H1 (cell line): ENCODE results near the gene E2F1. TPM values are rescaled to one million over a fixed set of nuclear protein-coding genes. Genes with fewer than 3 reads are reported as not detected.

ENCODE experiments used
- CTCF ChIA-PET: fragments of 300-600 bp; sonication (Branson Sonifier 250); formaldehyde crosslinking; loops from one replicate; lab custom pipeline; 2021; ENCODE audit not compliant: partially characterized antibody; lab: Charles Lee
- POLR2A ChIA-PET: fragments of 300-600 bp; sonication (Branson Sonifier 250); formaldehyde crosslinking; loops from one replicate; lab custom pipeline; 2021; ENCODE audit warnings: inconsistent platforms; ENCODE audit not compliant: partially characterized antibody; lab: Charles Lee
- DNase-seq, 2 experiments: peaks; one replicate each; pipeline versions ENCODE4 v3.0.0 to v3.0.0-alpha.2; 2010 to 2022; ENCODE audit warnings: low spot score in 2 of 2, low read depth in 1 of 2, mixed read lengths in 1 of 2
- FAIRE-seq: peaks from 2 replicates; lab custom pipeline; 2011; peaks lifted over from hg19 to GRCh38; lab: Jason Lieb, UNC
- H2AFZ ChIP-seq: 2 replicates; pipeline ENCODE4 v1.8.1; 2012; ENCODE audit warnings: low read length, inconsistent platforms
- H2AK5ac ChIP-seq: 2 replicates; pipeline ENCODE4 v1.6.1; 2013; ENCODE audit warnings: low read depth, low read length
- H2BK120ac ChIP-seq: replicated peaks from 2 replicates; pipeline ENCODE3; 2013; ENCODE audit warnings: low read depth, low read length, inconsistent platforms
- H2BK12ac ChIP-seq: 2 replicates; pipeline ENCODE4 v1.6.1; 2013; ENCODE audit warnings: low read depth, low read length
- H2BK15ac ChIP-seq: 2 replicates; pipeline ENCODE4 v1.6.1; 2013; ENCODE audit warnings: low read length
- H2BK20ac ChIP-seq: 2 replicates; pipeline ENCODE4 v1.6.1; 2013; ENCODE audit warnings: low read length
- H2BK5ac ChIP-seq: 2 replicates; pipeline ENCODE4 v1.6.1; 2013; ENCODE audit warnings: low read depth, low read length
- H3K14ac ChIP-seq: 2 replicates; pipeline ENCODE4 v1.6.1; 2013; ENCODE audit warnings: inconsistent platforms; ENCODE audit not compliant: insufficient read length
- H3K18ac ChIP-seq: 2 replicates; pipeline ENCODE4 v1.6.1; 2013; ENCODE audit warnings: low read length; ENCODE audit errors: extremely low read depth
- H3K23ac ChIP-seq: 2 replicates; pipeline ENCODE4 v1.6.1; 2013; ENCODE audit warnings: inconsistent platforms; ENCODE audit not compliant: insufficient read length
- H3K23me2 ChIP-seq: 2 replicates; pipeline ENCODE4 v1.6.1; 2013; ENCODE audit warnings: low read depth, low read length
- H3K27ac ChIP-seq: 2 replicates; pipeline ENCODE4 v1.6.1; 2011; ENCODE audit warnings: low read depth, low read length, inconsistent platforms
- H3K27me3 ChIP-seq, 4 experiments: replicated peaks in 1 of 4; 1 replicate in 1 of 4; 2 replicates in 3 of 4; pipeline versions ENCODE4 v1.6.1 to v1.8.1; 2011 to 2013; ENCODE audit warnings: low read length in 3 of 4, mild to moderate bottlenecking in 3 of 4, inconsistent platforms in 2 of 4, mixed read lengths in 2 of 4, moderate library complexity in 1 of 4; ENCODE audit not compliant: control insufficient read depth in 3 of 4, insufficient read depth in 3 of 4; ENCODE audit errors: extremely low read depth in 1 of 4
- H3K36me3 ChIP-seq, 4 experiments: 2 replicates each; pipeline versions ENCODE4 v1.6.1 to v1.8.1; 2011 to 2013; ENCODE audit warnings: mild to moderate bottlenecking in 4 of 4, low read length in 3 of 4, moderate library complexity in 2 of 4, control low read depth in 1 of 4, inconsistent platforms in 1 of 4; ENCODE audit not compliant: insufficient read depth in 4 of 4, control insufficient read depth in 2 of 4
- H3K4ac ChIP-seq: replicated peaks from 2 replicates; pipeline ENCODE3; 2013; ENCODE audit warnings: low read length, low read depth, mixed read lengths, inconsistent platforms; ENCODE audit not compliant: insufficient read length
- H3K4me1 ChIP-seq, 4 experiments: replicated peaks in 1 of 4; 1 replicate in 1 of 4; 2 replicates in 3 of 4; pipeline versions ENCODE4 v1.6.1 to v1.8.1; 2011 to 2013; ENCODE audit warnings: low read length in 3 of 4, inconsistent platforms in 2 of 4, mixed read lengths in 1 of 4; ENCODE audit not compliant: insufficient read depth in 4 of 4, control insufficient read depth in 3 of 4
- H3K4me2 ChIP-seq, 2 experiments: 2 replicates each; pipeline versions ENCODE4 v1.6.1 to v1.8.1; 2011 to 2013; ENCODE audit warnings: low read depth in 2 of 2, low read length in 2 of 2, control low read depth in 1 of 2, inconsistent platforms in 1 of 2, mild to moderate bottlenecking in 1 of 2; ENCODE audit not compliant: insufficient read depth in 1 of 2
- H3K4me3 ChIP-seq, 4 experiments: fragments of 200-600, 300-600 bp in 1 of 4; sonication (generic), shearing (Covaris generic), sonication (Bioruptor Twin) in 1 of 4; 2 replicates each; pipeline versions ENCODE4 v1.5.1 to v1.8.1; 2011 to 2016; ENCODE audit warnings: low read length in 4 of 4, low read depth in 3 of 4, control low read depth in 2 of 4, inconsistent platforms in 2 of 4, mild to moderate bottlenecking in 2 of 4, mixed read lengths in 1 of 4, moderate library complexity in 1 of 4; ENCODE audit not compliant: insufficient read depth in 2 of 4; ENCODE audit errors: extremely low read depth in 1 of 4
- H3K56ac ChIP-seq: replicated peaks from 2 replicates; pipeline ENCODE3; 2013; ENCODE audit warnings: low read depth, mild to moderate bottlenecking, mixed read lengths, low read length, inconsistent platforms; ENCODE audit not compliant: insufficient read length
- H3K79me1 ChIP-seq: 2 replicates; pipeline ENCODE4 v1.6.1; 2013; ENCODE audit warnings: low read depth, low read length, control low read depth
- H3K79me2 ChIP-seq, 2 experiments: 2 replicates each; pipeline versions ENCODE4 v1.6.1 to v1.8.1; 2012 to 2013; ENCODE audit warnings: low read length in 2 of 2, mild to moderate bottlenecking in 2 of 2, inconsistent platforms in 1 of 2; ENCODE audit not compliant: insufficient read depth in 2 of 2, control insufficient read depth in 1 of 2
- H3K9ac ChIP-seq, 4 experiments: replicated peaks in 1 of 4; 1 replicate in 1 of 4; 2 replicates in 3 of 4; pipeline versions ENCODE4 v1.6.1 to v1.8.1; 2011 to 2013; ENCODE audit warnings: low read depth in 3 of 4, low read length in 3 of 4, control low read depth in 2 of 4, mild to moderate bottlenecking in 2 of 4, moderate library complexity in 2 of 4, inconsistent platforms in 1 of 4; ENCODE audit errors: extremely low read depth in 1 of 4
- H3K9me3 ChIP-seq, 2 experiments: 2 replicates each; pipeline versions ENCODE4 v1.6.1 to v1.8.1; 2012 to 2013; ENCODE audit warnings: mild to moderate bottlenecking in 2 of 2, moderate library complexity in 2 of 2, control low read depth in 1 of 2, inconsistent platforms in 1 of 2, low read depth in 1 of 2, low read length in 1 of 2, mixed read lengths in 1 of 2; ENCODE audit not compliant: insufficient read depth in 2 of 2
- H4K20me1 ChIP-seq, 2 experiments: replicated peaks in 1 of 2; 2 replicates each; pipeline versions ENCODE3 to v1.8.1; 2011 to 2013; ENCODE audit warnings: inconsistent platforms in 2 of 2, low read length in 2 of 2, mild to moderate bottlenecking in 1 of 2; ENCODE audit not compliant: insufficient read depth in 2 of 2, control insufficient read depth in 1 of 2
- H4K5ac ChIP-seq: 2 replicates; pipeline ENCODE4 v1.6.1; 2013; ENCODE audit warnings: low read length, low read depth, mixed read lengths, inconsistent platforms; ENCODE audit not compliant: insufficient read length
- H4K8ac ChIP-seq: 2 replicates; pipeline ENCODE4 v1.8.0; 2013; ENCODE audit warnings: mild to moderate bottlenecking, moderate library complexity, low read length, inconsistent platforms; ENCODE audit not compliant: insufficient read depth; ENCODE audit errors: extremely low read depth
- H4K91ac ChIP-seq: replicated peaks from 2 replicates; pipeline ENCODE3; 2013; ENCODE audit warnings: low read length, mixed read lengths, inconsistent platforms; ENCODE audit not compliant: insufficient read length
- EZH2 ChIP-seq: fragments of 200-600 bp; sonication (generic); IDR thresholded peaks from 2 replicates; pipeline ENCODE4 v1.7.1; 2012; ENCODE audit warnings: low read depth, mild to moderate bottlenecking, moderate library complexity, low read length, inconsistent platforms; ENCODE audit not compliant: severe bottlenecking
- TEAD4 ChIP-seq: IDR thresholded peaks from 2 replicates; pipeline ENCODE4 v1.6.1; 2012; ENCODE audit warnings: low read depth, low read length, inconsistent platforms, mixed read lengths
- WGBS, 2 experiments: shearing (Covaris generic) in 1 of 2; methylation state at CpG; one replicate each; pipeline versions ENCODE4 v1.1.6 to v1.1.7; 2013 to 2015; ENCODE audit warnings: low lambda C conversion rate in 2 of 2, mixed read lengths in 2 of 2, inconsistent platforms in 1 of 2, low coverage in 1 of 2, missing lambda C conversion rate in 1 of 2; ENCODE audit not compliant: insufficient replicate concordance in 2 of 2, insufficient coverage in 1 of 2, insufficient read length in 1 of 2; ENCODE audit errors: extremely low coverage in 1 of 2, missing lambda C conversion rate in 1 of 2; 5-methylcytosine and 5-hydroxymethylcytosine counted together
- polyA plus RNA-seq, 7 experiments: library from polyadenylated mRNA; depleted of rRNA in 3 of 7; stranded (reverse) in 5 of 7; unstranded in 2 of 7; fragments of >200 nt in 5 of 7; fragments of 200-250 nt in 2 of 7; gene quantifications; 1 replicate in 5 of 7; 2 replicates in 1 of 7; 4 replicates in 1 of 7; pipeline versions ENCODE4 v1.2.1 to v1.2.3, GENCODE V29; 2011 to 2013; ENCODE audit warnings: missing spikeins in 2 of 7, mixed read lengths in 2 of 7
- total RNA-seq: library from RNA; stranded (reverse); fragmentation: NEBNext Ultra II Directional; extraction: Animal tissue kit (Norgen Biotek cat#: 25700); gene quantifications from 2 replicates; pipeline ENCODE4 v1.2.1, GENCODE V29; 2021

E2F1 gene
- total and polyA plus RNA-seq, 2 of the 8 experiments (the other 6 are each of a cell fraction or from before 2014, with no cell fraction given) = 33.4 to 35.8 TPM

DNA sequence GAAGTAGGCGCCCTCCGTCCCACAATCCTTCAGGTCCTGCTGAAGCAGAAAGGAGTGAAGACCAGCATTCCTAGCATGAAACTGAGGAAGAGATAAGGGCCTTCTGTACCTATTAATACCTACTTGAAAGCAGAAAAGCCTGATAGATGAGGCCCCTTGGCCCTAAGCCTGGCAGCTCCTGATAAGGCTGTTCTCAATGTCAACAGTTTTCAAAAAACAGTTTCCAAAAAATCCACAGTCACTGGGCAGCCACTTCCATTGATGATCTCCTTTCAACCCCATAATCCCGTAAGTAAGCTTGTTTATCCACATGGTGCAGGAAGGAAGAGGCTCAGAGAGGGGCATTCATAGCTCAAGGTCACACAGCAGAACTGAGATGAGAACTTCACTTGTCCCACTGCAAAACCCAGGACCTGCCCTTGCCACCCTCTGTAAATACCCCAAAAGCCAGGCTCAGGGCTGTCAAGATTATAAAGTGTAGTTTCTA, 2.8 kb upstream of the E2F1 start:
- CTCF ChIA-PET = interaction anchor here (1.4 to 1.6 kb wide), 2 partner anchors 14 to 52 kb away, joined by 4 read pairs; no protein-coding TSS in a partner anchor
- Histone ChIP-seq H3K14ac (no peak overlapping the region), H3K27me3 (peaks cover 0 to 9% (median 2%) of the 10 kb centered on the region in 4 experiments; a peak in 4 of 7 replicates), H3K4ac (no peak overlapping the region), H3K23me2 (peaks cover 9% of the 10 kb centered on the region), H3K56ac (no peak overlapping the region), H2BK12ac (no peak overlapping the region), H2AK5ac (no peak overlapping the region), H2AFZ (no peak overlapping the region), H3K27ac (no peak overlapping the region), H3K4me3 (no peak overlapping the region), H3K4me1 (peaks cover 4 to 26% (median 20%) of the 10 kb centered on the region in 4 experiments), H3K79me2 (peaks cover 0 to 17% of the 10 kb centered on the region in 2 experiments; a peak in 3 of 4 replicates), H3K9me3 (no peaks in the 10 kb centered on the region), H3K23ac (no peak overlapping the region), H3K79me1 (peaks cover 9% of the 10 kb centered on the region), H3K36me3 (peaks cover 0 to under 1% (median 0%) of the 10 kb centered on the region in 4 experiments; a peak in 1 of 8 replicates), H2BK120ac (no peak overlapping the region), H3K18ac (no peak overlapping the region), H4K20me1 (peaks cover 7 to 11% of the 10 kb centered on the region in 2 experiments), H2BK5ac (no peak overlapping the region), H4K5ac (no peak overlapping the region), H2BK15ac (no peak overlapping the region), H3K9ac (no peak overlapping the region), H2BK20ac (no peak overlapping the region), H3K4me2 (no peak overlapping the region), H4K8ac (no peak overlapping the region), H4K91ac (no peak overlapping the region)
- no peak for TF ChIP-seq TEAD4
- TF ChIP-seq EZH2 = no peak
- DNase-seq (no peak), FAIRE-seq (no peak)
- 82% methylated on average over 3 of the region's 3 CpGs; no CpG with 5 or more reads in 1 of the 2 experiments for WGBS, 2 experiments
- POLR2A ChIA-PET = interaction anchor here (2.1 to 2.8 kb wide), 2 partner anchors 14 to 43 kb away, joined by 6 to 10 read pairs; partner anchors contain the start of genes NECAB3 and ZNF341
